Body of pancreas (tissue), 4 donors: ENCODE measurements around the gene STK32B. TPM values are rescaled to one million over a fixed set of nuclear protein-coding genes. Genes with fewer than 3 reads are reported as not detected.

ENCODE experiments used
- ATAC-seq: fragments of 150-250 bp; one replicate; pipeline ENCODE4 v1.9.1; 2016
- DNase-seq, 4 donors: peaks; one replicate each; pipeline ENCODE4 v3.0.0-alpha.2; 2019
- H3K27ac ChIP-seq, 4 donors: fragments of 200-600 bp; sonication (generic); 1 replicate in 3 of 4; 2 replicates in 1 of 4; pipeline versions ENCODE4 v1.5.1 to v1.6.1; 2016 to 2019; ENCODE audit warnings: mild to moderate bottlenecking in 1 of 4, mixed read lengths in 1 of 4, moderate library complexity in 1 of 4
- H3K27me3 ChIP-seq, 2 donors: fragments of 200-600 bp; sonication (generic); one replicate each; pipeline ENCODE4 v1.6.0; 2016; ENCODE audit warnings: mild to moderate bottlenecking in 1 of 2
- H3K36me3 ChIP-seq, 2 donors: fragments of 200-600 bp; sonication (generic); replicated peaks in 1 of 2; 2 replicates each; pipeline ENCODE4 v1.5.1; 2016; ENCODE audit warnings: low read depth in 2 of 2; ENCODE audit not compliant: insufficient read depth in 1 of 2
- H3K4me1 ChIP-seq: fragments of 200-600 bp; sonication (generic); one replicate; pipeline ENCODE4 v1.6.0; 2016
- H3K4me3 ChIP-seq, 2 donors: fragments of 200-600 bp; sonication (generic); 1 replicate in 1 of 2; 2 replicates in 1 of 2; pipeline ENCODE4 v1.5.1; 2016 to 2019
- H3K9me3 ChIP-seq, 3 donors: fragments of 200-600 bp; sonication (generic); 1 replicate in 2 of 3; 2 replicates in 1 of 3; pipeline ENCODE4 v1.5.1; 2016
- POLR2A ChIP-seq, 3 donors: fragments of 450-650 bp; IDR thresholded peaks; one replicate each; pipeline ENCODE4 v1.6.1; 2016; ENCODE audit warnings: antibody characterized with exemption in 3 of 3, mild to moderate bottlenecking in 2 of 3
- WGBS, 2 donors: methylation state at CpG; one replicate each; pipeline ENCODE4 v1.1.5; 2017; 5-methylcytosine and 5-hydroxymethylcytosine counted together
- intact Hi-C: fragments of 100-400 bp; cut with DNase I; formaldehyde crosslinking; loops from one replicate; pipeline ENCODE4 v1.15.1; 2023
- small RNA-seq: library from RNA; depleted of rRNA; stranded (forward); fragments of <200 nt; gene quantifications from one replicate; pipeline ENCODE3, GENCODE V24; 2016
- total RNA-seq, 2 donors: library from RNA; depleted of rRNA; stranded (reverse); fragments of >200 nt; gene quantifications; one replicate each; pipeline ENCODE4 v1.1.0, GENCODE V29; 2016
- TF ChIP-seq, protein P1 (sequence below), 7 experiments: fragments of 450-650 bp in 4 of 7; fragments of 200-600 bp in 3 of 7; sonication (generic) in 3 of 7; IDR thresholded peaks; one replicate each; pipeline ENCODE4 v1.5.1; 2016 to 2019; ENCODE audit warnings: antibody characterized with exemption in 7 of 7

The STK32B gene
- total RNA-seq, 2 donors from 2014 or later = 1.3 to 4.9 TPM

DNA sequence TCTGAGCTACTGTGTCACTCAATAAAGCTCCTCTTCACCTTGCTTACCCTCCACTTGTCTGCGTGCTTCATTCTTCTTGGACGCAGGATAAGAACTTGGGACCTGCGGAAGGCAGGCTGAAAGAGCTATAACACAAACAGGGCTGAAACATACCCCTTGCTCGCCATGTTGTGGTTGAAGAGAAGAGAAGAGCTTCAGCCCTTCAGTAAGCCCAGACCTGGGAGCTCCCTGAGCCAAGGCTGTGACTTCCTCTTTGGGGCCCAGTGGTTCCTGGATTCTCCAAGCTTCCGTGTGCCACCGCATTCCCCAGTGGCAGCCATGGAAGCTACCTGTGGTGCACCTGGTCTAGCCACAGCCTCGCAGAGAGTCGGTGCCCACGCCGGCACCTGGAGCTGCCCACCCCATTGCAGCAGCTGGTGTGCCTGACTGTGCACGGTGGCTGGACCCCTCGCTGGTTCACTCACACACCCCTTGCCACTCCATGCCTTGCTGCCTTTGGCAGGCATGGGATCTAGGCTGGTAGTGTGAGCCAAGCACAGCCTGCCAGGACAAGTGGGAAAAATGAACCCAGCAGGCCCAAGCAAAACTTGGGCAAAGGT is 496.5 kb downstream of the STK32B start:
- TF ChIP-seq, protein P1, sequence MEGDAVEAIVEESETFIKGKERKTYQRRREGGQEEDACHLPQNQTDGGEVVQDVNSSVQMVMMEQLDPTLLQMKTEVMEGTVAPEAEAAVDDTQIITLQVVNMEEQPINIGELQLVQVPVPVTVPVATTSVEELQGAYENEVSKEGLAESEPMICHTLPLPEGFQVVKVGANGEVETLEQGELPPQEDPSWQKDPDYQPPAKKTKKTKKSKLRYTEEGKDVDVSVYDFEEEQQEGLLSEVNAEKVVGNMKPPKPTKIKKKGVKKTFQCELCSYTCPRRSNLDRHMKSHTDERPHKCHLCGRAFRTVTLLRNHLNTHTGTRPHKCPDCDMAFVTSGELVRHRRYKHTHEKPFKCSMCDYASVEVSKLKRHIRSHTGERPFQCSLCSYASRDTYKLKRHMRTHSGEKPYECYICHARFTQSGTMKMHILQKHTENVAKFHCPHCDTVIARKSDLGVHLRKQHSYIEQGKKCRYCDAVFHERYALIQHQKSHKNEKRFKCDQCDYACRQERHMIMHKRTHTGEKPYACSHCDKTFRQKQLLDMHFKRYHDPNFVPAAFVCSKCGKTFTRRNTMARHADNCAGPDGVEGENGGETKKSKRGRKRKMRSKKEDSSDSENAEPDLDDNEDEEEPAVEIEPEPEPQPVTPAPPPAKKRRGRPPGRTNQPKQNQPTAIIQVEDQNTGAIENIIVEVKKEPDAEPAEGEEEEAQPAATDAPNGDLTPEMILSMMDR (IDR thresholded peaks at IDR 0.05) = no peak
- TF ChIP-seq POLR2A (IDR thresholded peaks at IDR 0.05) = no peak
- no peak overlapping the region for H3K4me3 ChIP-seq
- peaks cover 0 to 7% (median 0%) of the 10 kb centered on the region in 3 donors for H3K9me3 ChIP-seq
- intact Hi-C loops = no loop called here
- H3K27ac ChIP-seq = no peak overlapping the region
- no peaks in the 10 kb centered on the region for H3K4me1 ChIP-seq
- DNase-seq (no peak), ATAC-seq (no peak)
- H3K36me3 ChIP-seq = no peaks in the 10 kb centered on the region
- 91 to 95% methylated on average over 4 to 12 of the region's 12 CpGs for WGBS, 2 donors
- H3K27me3 ChIP-seq = no peaks in the 10 kb centered on the region

Small RNA genes lying within 50 kb of the gene (small RNA-seq; reads per million reads assigned to genes)
- gene RF00019 = not detected

Other genes starting within 250 kb of the STK32B start
- 1 to 10 TPM; 3.9 to 7.6 TPM for gene MSX1, start 191.8 kb upstream of the STK32B start, total RNA-seq
- gene CYTL1, start 32.0 kb upstream of the STK32B start, total RNA-seq = 1 to 10 TPM in 1 of 2 donors, not detected in 1; 3.1 TPM